GM12872 (cell line): ENCODE measurements around the gene TPCN2.

Experiments
- TF ChIP-seq, protein P1 (sequence below): IDR thresholded peaks from 3 replicates; pipeline ENCODE4 v1.5.1; 2011; ENCODE audit warnings: low read depth, mild to moderate bottlenecking, low read length, moderate library complexity; ENCODE audit not compliant: insufficient read depth

The TPCN2 gene

GRCh38 chr11:69122630-69123431 lies 74.1 kb downstream of the TPCN2 start:
- TF ChIP-seq, protein P1, sequence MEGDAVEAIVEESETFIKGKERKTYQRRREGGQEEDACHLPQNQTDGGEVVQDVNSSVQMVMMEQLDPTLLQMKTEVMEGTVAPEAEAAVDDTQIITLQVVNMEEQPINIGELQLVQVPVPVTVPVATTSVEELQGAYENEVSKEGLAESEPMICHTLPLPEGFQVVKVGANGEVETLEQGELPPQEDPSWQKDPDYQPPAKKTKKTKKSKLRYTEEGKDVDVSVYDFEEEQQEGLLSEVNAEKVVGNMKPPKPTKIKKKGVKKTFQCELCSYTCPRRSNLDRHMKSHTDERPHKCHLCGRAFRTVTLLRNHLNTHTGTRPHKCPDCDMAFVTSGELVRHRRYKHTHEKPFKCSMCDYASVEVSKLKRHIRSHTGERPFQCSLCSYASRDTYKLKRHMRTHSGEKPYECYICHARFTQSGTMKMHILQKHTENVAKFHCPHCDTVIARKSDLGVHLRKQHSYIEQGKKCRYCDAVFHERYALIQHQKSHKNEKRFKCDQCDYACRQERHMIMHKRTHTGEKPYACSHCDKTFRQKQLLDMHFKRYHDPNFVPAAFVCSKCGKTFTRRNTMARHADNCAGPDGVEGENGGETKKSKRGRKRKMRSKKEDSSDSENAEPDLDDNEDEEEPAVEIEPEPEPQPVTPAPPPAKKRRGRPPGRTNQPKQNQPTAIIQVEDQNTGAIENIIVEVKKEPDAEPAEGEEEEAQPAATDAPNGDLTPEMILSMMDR = no peak

DNA sequence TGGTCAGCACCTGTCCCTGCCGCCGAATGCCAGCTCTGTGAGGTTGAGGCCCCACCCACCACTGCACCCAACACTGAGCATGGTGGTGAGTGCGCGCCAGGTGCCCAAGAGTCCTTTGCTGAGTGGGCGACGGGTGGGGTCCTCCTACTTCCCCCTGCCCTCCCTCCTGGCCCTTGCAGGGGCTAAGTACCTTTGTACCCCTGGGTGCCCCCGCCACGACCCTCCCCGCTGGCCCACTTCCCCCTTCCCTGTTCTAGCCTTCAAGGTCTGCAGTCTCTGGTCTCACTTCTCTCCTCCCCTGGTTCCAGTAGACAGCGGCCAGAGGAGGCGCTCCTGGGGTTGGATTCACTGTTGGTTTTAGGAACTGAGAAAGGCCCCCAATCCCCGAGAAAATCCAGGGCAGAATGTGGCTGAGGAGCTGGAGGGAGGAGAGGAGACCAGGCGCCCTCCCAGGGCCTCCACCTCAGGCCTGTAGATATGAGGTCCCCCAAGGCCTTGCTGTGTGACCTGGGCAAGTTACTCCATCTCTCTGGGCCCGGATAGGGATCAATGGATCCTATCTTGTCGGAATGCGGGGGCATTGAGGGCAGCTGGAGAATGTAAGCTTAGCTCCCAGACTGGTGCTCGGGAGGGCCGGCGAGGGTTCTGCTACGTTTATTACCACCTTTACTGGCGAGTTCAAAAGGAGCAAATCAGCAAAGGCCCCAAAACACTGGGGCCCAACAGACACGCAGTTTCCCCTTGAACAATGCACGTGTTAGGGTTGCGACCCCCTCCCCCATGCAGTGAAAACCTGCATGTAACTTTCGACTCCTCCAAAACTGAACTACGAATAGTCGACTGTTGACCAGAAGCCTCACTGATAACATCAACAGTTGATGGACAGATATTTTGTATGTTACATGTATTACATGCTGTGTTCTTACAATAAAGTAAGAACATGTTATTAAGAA lies 75.1 kb downstream of the TPCN2 start:
- TF ChIP-seq, protein P1 = no peak

GRCh38 chr11:69125861-69126260 lies 77.1 kb downstream of the TPCN2 start:
- TF ChIP-seq, protein P1 = no peak

DNA sequence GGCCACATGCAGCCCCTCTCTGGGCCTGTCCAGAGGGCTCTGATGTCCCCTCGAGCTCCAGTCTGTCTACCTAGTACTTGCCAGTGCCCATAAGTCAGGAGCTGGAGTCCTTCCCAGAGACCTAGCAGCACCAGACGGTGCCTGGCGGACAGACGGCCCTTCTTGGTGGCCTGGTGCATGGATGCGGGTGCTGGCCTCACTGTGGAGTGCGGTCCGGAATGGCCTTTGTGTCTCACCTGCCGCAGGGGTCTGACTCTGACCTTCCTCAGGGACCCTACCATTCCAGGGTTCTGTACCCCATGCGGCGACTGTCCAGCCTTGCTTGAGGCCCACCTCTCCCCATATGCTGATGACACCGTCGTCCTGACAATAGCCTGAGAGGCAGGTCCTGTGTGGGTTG lies 77.6 kb downstream of the TPCN2 start:
- TF ChIP-seq, protein P1 = no peak

DNA sequence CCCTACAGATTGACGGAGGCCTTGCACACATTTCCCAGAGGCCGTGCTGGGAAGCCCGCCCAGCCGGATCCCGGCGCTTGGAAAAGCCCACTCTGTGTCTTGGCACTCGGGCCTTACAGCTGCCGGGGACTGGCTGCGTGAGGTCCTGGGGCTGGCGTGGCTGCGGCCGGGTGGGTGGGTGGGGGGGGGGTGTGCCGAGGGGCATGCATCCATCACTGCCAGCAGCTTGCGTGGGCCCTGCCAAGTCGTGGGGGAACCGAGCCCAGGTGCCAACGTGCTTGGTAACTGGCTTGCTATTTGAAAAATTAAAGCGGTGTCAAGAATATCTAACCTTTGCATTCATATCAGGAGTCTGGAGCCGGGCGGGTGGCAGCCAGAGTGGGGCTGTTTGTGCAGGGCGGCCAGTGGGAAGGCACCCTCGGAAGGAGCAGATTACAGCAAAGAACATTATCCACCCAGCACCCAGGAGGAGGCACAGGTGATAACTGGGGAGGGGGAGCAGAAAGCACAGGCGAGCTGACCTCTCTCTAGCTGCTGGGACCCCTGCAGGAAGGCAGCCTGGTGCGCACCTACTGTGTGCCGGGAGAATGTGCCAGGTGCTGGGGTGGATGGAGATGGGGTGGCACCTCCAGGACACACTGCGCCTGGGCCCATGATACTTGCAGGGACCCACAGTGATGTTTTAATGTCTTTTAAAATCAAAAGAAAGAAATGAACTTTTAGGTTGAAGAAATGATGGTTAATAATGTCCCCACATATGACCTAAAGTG lies 78.5 kb downstream of the TPCN2 start:
- TF ChIP-seq, protein P1 = no peak

- TF ChIP-seq, protein P1 = no peak
These were observed 79.2 kb downstream of the TPCN2 start for GRCh38 chr11:69127884-69128283.

GRCh38 chr11:69129053-69129452 lies 80.3 kb downstream of the TPCN2 start:
- TF ChIP-seq, protein P1 = no peak
